GM10266 (cell line): Measurements from ENCODE around the gene TRPV3.

Source experiments
- DNase-seq: peaks from one replicate; pipeline ENCODE4 v3.0.0; 2012; ENCODE audit errors: extremely low spot score
- CTCF ChIP-seq: IDR thresholded peaks from 2 replicates; pipeline ENCODE4 v1.5.1; 2012; ENCODE audit warnings: mild to moderate bottlenecking, low read depth; ENCODE audit not compliant: control insufficient read depth, insufficient read depth; ENCODE audit errors: missing control alignments

The TRPV3 gene

GRCh38 chr17:3534881-3535252 lies 22.7 kb downstream of the TRPV3 start:
- no peak for TF ChIP-seq CTCF
- DNase-seq = peak; percentile 52

DNA sequence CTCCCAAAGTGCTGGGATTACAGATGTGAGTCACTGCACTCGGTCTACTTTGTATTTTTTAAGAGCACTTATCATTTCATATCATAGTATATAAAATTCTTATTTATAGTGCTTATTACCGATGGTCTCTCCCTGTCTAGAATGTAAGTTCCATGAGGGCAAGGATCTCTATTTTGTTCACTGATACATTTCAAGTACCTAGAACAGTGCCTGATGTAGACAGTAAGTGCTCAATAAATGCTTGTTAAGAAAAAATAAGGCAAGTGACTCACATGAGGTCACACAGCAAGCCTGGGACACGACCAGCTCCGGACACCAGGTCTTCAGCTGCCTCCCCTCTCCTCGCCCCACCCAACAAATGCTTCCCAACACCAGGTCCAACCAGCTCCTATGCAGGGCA lies 23.9 kb downstream of the TRPV3 start:
- no peak for DNase-seq
- TF ChIP-seq CTCF = no peak

GRCh38 chr17:3532859-3533142 lies 24.8 kb downstream of the TRPV3 start:
- DNase-seq = no peak
- no peak for TF ChIP-seq CTCF

DNA sequence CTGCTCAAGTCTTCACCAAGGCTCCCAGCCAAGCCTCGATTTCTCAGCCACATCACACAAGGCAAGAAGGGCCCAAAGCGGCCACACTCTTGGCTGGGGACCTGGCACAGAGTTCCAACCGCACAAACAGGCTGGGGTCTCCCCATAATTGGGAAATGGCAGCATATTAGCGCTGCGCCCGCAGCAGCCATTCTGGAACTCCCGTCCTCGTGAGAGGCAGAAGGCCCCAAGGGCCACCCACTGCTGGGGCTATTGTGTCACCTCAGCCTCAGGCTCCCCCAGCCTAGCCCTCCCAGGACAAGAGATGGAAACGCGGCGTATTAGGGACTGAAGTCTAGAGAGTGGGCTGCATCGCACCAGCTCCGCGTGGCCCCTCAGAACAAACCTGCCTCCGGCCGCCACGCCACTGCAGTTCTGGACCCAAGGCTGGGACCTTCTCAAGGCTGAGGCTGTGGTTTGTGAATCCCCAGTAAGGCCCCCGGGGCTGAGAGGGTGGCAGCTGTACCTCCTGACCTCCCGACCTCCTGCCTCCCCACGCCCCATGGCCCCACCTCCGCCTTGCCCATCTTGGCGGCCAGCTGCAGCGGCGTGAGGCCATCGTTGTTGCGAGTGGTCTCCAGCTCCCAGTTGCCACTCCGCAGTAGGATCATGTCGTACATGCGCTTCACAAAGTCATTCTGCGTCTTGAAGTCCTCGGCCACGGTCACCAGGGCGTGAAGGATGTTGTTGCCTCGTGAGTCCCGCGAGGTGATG lies 25.3 kb downstream of the TRPV3 start:
- no peak for TF ChIP-seq CTCF
- no peak for DNase-seq

GRCh38 chr17:3531266-3532101 lies 26.1 kb downstream of the TRPV3 start:
- DNase-seq = no peak
- TF ChIP-seq CTCF = no peak

GRCh38 chr17:3529817-3530741 lies 27.5 kb downstream of the TRPV3 start:
- no peak for TF ChIP-seq CTCF
- DNase-seq = no peak
